Activated naive CD4-positive, alpha-beta T cell treated with anti-CD3 and anti-CD28 coated beads, Interleukin-2, amount 50 U/mL, for 24 hours (primary cell): ENCODE data around the gene SYF2.
"Not testable (repeated sequence)": the region's sequence is repeated elsewhere in the genome, so short reads cannot be mapped to it uniquely, and the experiment has no call there.

Experiments
- H3K27ac Mint-ChIP-seq: one replicate; pipeline ENCODE4 v1.8.0; 2021; ENCODE audit warnings: mild to moderate bottlenecking, mixed read lengths
- H3K27me3 Mint-ChIP-seq: one replicate; pipeline ENCODE4 v1.8.0; 2021; ENCODE audit warnings: mixed read lengths
- H3K36me3 Mint-ChIP-seq: one replicate; pipeline ENCODE4 v1.8.0; 2021; ENCODE audit warnings: mixed read lengths
- H3K4me1 Mint-ChIP-seq: one replicate; pipeline ENCODE4 v1.8.0; 2021; ENCODE audit warnings: mixed read lengths
- H3K4me3 Mint-ChIP-seq: one replicate; pipeline ENCODE4 v1.8.0; 2021; ENCODE audit warnings: mild to moderate bottlenecking, mixed read lengths
- H3K9me3 Mint-ChIP-seq: one replicate; pipeline ENCODE4 v1.8.0; 2021; ENCODE audit warnings: mixed read lengths

Gene SYF2

DNA sequence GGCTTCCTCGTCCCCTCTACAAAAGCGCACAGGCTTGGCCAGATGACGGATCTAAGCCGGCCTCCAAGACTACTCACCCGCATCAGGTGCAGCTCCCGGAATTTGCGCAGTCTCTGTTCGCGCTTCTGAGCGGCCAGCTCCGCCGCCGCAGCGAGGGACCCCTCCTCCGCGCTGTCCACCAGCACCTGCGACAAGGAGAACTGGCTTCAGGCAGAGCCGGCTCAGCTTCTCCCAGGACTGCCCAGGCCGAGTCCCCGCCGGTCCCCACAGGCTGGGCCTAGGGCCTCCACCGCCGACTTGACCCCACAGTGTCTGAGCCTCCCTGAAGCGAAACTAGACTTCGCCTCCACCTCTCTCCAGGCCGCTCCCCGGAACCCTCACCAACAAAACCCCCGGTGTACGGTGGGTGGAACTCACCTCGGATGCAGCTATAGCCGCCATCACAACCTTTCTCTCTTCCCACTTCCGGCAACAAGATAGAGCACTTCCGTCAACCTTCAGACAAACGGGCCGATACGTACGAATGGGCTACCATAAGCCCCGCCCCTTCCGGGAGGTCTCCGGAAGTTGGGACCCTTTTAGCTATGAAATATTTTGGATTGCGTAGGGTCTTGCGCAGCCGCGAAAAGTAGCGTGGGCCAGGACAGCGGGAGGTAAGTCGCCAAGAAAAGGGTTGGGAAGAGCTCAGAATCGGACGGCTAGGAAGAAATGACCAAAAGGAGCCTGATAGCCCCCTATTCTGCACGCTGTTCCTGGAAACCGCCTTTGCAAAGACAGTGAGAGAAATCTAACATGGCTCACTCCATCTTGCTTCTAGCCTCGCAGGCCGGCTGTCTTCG is at the start of gene SYF2:
Gene SYF2 (minus strand): TSS at position 476 of the 839 bp plus-strand sequence. CDS start 35 bp downstream, at position 441.
- no peaks in the 10 kb centered on the region for H3K9me3 Mint-ChIP-seq

DNA sequence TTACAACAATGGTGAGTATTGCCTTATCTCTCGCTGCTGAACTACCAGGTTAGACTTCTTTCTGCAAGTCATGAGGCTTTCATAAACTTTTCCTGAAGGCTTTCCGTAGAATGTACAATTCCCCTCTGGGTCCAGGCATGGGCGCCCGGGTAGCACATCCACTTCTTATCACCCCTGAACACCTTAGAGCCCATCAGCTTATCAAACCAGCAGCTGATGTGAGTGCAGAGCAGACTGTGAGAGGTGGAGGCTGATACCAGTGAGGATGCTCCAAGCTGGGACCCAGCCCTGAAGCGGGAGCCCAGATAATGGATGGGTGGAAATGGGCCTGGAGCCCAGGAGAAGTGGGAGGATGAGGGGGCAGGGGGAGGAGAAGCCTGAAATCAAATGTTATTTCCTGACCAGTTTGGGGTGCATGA is 47.4 kb upstream of the SYF2 start:
- not testable (repeated sequence) for H3K27me3 Mint-ChIP-seq, H3K4me3 Mint-ChIP-seq, H3K27ac Mint-ChIP-seq, H3K4me1 Mint-ChIP-seq, H3K9me3 Mint-ChIP-seq, H3K36me3 Mint-ChIP-seq

More for the DNA sequence above, at the start of gene SYF2:
- no peak within 1 kb of the TSS for H3K4me3 Mint-ChIP-seq
- peaks cover 31% of the 10 kb centered on the region for H3K4me1 Mint-ChIP-seq
- no peaks in the 10 kb centered on the region for H3K27me3 Mint-ChIP-seq
- peaks cover 10% of the 10 kb centered on the region for H3K36me3 Mint-ChIP-seq
- no peak within 1 kb of the TSS for H3K27ac Mint-ChIP-seq

DNA sequence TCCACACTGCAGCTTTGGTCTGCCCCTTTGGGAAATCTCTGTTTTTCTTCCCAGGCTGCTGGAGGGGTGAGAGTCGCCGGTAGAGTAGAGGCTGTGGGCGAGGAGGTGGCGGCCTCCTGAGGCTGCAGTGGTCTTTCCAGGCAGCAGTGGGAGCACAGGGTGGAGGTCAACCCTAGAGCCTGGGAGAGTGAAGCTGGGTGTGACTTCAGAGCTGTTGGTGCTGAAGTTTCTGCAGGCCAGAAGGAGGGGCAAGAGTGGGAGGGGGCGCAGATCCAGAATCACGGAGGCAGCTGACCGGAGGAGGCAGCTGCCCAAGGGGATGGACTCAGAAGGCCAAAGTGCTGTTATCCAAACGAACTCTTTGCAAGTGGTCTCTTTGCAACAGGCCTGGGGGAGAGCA is 46.5 kb upstream of the SYF2 start:
- H3K4me1 Mint-ChIP-seq, H3K27me3 Mint-ChIP-seq, H3K9me3 Mint-ChIP-seq, H3K36me3 Mint-ChIP-seq, H3K4me3 Mint-ChIP-seq, H3K27ac Mint-ChIP-seq: not testable (repeated sequence)

DNA sequence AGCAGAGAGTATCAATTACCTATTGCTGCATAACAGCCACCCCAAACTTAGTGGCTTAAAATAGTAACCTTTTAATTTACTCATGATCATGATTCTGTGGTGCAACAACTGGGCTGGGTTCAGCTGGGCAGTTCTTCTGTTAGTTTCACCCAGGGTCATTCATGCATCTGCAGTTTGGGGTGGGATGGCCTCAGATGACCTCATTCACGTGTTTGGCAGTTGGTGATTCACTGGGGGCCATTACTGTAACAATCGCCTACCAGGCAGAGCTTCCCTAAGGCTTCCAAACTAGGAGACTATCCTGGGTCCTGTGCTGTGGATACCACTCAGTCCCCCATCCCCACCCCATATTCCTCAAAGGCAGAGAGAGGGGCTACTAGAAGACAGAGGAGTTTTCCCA is 46.1 kb upstream of the SYF2 start:
- not testable (repeated sequence) for H3K9me3 Mint-ChIP-seq, H3K4me1 Mint-ChIP-seq, H3K27ac Mint-ChIP-seq, H3K27me3 Mint-ChIP-seq, H3K4me3 Mint-ChIP-seq, H3K36me3 Mint-ChIP-seq

DNA sequence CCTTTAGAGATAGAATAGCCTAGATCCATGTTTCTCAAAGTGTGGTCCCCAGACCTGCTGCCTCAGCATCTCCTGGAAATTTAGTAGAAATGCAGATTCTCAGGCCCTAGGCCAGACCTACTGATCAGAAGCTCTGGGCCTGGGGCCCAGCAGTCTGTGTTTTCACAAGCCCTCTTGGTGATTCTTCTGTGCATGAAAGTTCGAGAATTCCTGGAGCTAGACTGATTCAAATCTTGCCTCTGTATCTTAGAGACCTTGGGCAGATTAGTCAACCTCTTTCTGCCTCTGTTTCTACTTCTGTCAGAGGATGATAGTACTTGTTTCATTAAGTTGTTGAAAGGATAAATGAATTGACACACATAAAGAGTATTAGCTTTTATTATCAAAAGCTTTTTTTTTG is 45.0 kb upstream of the SYF2 start:
- H3K36me3 Mint-ChIP-seq, H3K4me3 Mint-ChIP-seq: not testable (repeated sequence)

DNA sequence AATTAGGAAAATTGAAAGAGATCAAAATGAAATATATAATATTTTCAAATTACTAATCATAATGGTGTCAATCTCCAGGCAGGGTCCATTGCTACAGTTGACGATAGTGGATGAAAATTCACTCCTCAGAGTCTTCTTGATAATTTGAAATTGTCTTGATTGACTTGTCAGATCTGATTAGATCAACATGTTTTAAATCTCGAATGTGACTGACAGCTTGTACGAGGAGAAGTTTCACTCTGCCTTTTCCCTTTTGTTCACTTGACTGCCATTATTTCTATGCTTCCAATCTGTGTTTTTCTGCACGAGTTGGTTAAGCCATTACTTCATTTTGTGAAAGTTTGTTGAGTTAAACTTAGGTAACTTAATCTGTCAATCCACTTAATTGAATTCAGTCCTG is 43.3 kb upstream of the SYF2 start:
- H3K4me1 Mint-ChIP-seq, H3K4me3 Mint-ChIP-seq, H3K36me3 Mint-ChIP-seq, H3K9me3 Mint-ChIP-seq, H3K27ac Mint-ChIP-seq, H3K27me3 Mint-ChIP-seq: not testable (repeated sequence)

More for the DNA sequence above, 45.0 kb upstream of the SYF2 start:
- not testable (repeated sequence) for H3K9me3 Mint-ChIP-seq, H3K27me3 Mint-ChIP-seq, H3K27ac Mint-ChIP-seq, H3K4me1 Mint-ChIP-seq

DNA sequence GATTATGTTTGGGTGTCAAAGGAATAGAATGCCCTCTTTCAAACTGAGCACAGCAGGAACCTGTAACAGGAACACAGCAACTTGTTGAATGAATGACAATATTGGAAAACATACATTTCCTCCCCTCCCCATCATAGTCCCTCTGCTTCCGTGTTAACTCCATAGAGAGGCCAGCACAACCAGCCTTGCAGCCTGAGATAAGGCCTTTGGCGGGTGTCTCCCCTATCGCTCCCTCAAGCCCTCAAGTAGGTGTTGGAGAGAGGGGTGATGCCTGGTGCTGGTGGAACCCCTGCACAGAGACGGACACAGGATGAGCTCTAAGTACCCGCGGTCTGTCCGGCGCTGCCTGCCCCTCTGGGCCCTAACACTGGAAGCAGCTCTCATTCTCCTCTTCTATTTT is 39.9 kb upstream of the SYF2 start, which contains the start of gene RHD:
Gene RHD (plus strand): TSS at position 272 of the 400 bp plus-strand sequence. CDS start 39 bp downstream, at position 311.
- not testable (repeated sequence) for H3K36me3 Mint-ChIP-seq, H3K4me3 Mint-ChIP-seq

DNA sequence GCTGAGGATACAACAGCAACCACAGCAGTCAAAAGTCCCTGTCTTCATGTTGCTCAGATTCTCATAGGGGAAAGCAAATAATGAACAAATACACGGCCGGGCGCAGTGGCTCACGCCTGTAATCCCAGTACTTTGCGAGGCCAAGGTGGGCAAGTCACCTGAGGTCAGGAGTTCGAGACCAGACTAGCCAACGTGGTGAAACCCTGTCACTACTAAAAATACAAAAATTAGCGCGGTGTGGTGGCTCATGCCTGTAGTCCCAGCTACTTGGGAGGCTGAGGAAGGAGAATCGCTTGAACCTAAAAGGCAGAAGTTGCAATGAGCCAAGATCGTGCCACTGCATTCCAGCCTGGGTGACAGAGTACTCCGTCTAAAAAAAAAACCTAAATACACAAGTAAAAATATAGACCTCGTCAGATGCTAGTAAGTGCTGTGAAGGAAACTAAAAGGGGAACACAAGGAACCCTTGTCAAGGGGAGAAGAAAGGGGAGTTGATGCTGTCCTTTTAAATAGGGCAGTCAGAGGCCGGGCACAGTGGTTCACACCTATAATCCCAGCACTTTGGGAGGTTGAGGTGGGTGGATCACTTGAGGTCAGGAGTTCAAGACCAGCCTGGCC is 36.0 kb upstream of the SYF2 start:
- not testable (repeated sequence) for H3K27me3 Mint-ChIP-seq, H3K36me3 Mint-ChIP-seq, H3K9me3 Mint-ChIP-seq, H3K4me1 Mint-ChIP-seq
- Mint-ChIP-seq H3K27ac (peak overlapping the region; percentile 63), H3K4me3 (peak overlapping the region; percentile 73)

More for the DNA sequence above, 39.9 kb upstream of the SYF2 start, which contains the start of gene RHD:
- not testable (repeated sequence) for H3K27ac Mint-ChIP-seq, H3K9me3 Mint-ChIP-seq, H3K4me1 Mint-ChIP-seq, H3K27me3 Mint-ChIP-seq

DNA sequence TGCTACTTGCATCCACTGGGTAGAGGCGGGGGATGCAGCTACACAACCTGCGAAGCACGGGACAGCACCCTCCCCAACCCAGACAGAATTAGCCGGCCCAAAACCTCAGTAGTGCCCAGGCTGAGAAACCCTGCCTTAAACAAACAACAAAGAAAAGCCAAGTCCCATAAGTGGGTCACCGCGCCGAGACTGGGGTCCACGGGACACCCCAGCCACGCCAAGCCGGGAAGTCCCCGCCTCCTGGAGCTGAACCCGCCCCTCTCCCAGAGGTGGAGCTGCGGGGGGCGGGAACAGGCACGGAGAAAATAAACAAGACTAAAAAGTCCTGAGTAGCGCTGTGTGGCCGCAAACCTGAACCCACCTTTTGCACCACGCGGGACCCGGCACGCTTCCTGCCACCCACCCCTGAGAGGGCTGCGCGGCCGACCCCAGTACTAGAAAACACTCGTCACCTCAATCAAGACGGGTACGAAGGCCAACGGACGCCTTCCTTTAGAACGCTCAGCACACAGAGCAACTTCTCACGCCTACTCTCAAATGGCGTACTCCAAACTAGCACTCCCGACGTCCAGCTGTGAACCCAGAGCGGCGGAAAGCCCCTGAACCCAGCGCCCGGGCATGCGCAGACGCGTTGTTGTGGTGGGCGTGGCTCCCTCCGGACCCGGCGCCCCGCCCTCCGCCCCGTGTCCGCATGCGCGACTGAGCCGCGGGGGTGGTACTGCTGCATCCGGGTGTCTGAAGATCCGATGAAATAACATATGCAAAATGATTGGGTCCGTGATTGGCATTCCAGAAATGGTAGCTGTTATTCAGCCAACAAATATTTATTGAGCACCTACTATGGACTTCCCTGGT is 35.2 kb upstream of the SYF2 start:
- H3K4me1 Mint-ChIP-seq, result peaks cover 14% of the 10 kb centered on the region

DNA sequence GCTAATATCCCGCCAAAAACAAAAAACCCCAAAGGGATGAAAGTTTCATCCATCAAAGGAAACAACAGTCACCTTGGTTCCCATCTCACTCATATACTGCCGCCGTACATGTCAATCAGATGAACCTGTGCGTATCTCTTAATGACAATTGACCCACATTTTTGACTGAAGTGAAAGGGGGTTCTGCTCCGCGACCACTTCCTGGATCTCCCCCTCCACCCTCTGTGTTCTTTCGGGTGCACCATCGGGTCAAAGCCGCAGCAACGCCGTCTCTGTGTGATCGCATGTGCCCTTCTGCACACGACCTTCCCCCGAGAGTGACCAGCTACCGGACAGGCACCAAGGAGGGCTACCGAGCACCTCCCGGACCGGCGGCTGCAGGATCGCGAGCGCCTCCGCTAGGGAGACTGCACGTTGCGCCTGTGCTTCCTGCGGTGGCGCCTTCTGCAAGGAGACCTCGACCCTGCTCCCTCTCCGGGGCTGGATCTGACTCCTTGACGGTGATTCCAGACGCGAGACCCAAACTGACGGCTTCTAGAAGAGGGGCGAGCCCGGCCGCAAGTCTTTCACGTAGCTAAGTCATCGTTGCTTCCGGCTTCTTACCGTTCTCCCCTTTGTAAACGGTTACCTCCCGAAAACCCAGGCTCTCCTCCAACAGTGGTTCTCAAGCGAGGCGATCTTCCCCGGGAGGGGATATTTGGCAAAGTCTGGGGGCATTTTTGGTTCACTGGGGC is 34.4 kb upstream of the SYF2 start:
- H3K9me3 Mint-ChIP-seq, H3K27me3 Mint-ChIP-seq, H3K36me3 Mint-ChIP-seq, H3K27ac Mint-ChIP-seq: not testable (repeated sequence)
- peak overlapping the region; percentile 89 for H3K4me3 Mint-ChIP-seq
- H3K4me1 Mint-ChIP-seq, result peaks cover 19% of the 10 kb centered on the region

More for the DNA sequence above, 35.2 kb upstream of the SYF2 start:
- H3K27ac Mint-ChIP-seq, result peak overlapping the region; percentile 63
- H3K27me3 Mint-ChIP-seq, H3K36me3 Mint-ChIP-seq, H3K9me3 Mint-ChIP-seq: not testable (repeated sequence)
- H3K4me3 Mint-ChIP-seq, result peak overlapping the region; percentile 73

DNA sequence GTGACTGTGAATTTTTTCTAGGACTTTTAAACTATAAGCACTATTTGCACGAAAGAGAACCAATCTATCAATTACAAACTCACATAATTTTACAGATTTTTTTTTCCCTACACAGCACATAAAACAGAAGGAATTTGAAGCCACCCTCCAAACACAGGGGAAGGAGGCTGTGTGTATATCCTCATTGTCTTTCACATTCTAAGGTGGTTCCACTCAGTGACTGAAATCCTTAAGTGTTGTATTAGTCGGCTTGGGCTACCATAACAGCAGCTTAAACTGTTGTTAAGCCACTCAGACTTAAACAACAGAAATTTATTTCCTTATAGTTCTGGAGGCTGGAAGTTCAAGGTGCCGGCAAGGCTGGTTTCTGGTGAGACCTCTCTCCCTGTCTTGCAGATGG is 28.0 kb upstream of the SYF2 start:
- not testable (repeated sequence) for H3K36me3 Mint-ChIP-seq, H3K4me3 Mint-ChIP-seq, H3K9me3 Mint-ChIP-seq, H3K27me3 Mint-ChIP-seq, H3K27ac Mint-ChIP-seq
- H3K4me1 Mint-ChIP-seq, result peaks cover 25% of the 10 kb centered on the region

DNA sequence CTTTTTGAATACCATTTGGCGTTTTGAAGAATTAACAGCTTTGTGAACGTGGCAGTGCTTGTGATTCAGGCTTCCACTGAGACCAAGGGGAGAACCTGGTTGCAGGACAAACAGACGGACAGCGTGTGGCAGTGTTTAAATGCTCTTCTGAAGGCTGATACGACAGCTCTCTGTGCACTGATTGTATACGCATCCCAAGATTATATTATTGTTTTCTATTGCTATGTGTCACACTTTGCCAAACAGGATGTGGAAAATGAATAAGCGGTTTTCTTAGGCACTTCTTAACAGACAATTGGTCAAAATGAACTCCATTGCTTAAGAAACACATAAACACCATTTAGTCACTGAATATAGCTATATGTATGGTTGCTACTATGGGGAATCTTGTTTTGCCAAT is 27.5 kb upstream of the SYF2 start:
- H3K27ac Mint-ChIP-seq, result peak overlapping the region; percentile 46
- not testable (repeated sequence) for H3K4me3 Mint-ChIP-seq, H3K36me3 Mint-ChIP-seq

DNA sequence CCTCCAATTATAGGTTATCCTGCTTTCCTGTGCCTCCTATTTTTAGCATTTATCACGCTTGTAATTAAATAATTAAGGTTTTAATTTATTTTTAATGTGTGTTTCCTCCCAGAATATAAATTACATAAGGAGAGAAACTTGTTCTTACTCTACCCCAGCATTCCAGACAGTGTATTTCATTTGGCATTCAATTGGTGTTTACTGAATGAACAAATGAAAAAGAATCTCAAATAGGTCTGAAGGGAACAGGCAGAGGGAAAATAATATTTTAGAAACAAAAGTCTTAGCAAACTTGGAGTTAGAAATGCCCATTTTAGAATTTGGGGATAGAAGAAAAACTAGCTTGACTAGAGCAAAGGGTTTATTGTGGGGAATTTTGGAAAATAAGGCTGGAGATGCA is 24.9 kb upstream of the SYF2 start:
- no peaks in the 10 kb centered on the region for H3K9me3 Mint-ChIP-seq
- no peaks in the 10 kb centered on the region for H3K36me3 Mint-ChIP-seq
- H3K4me1 Mint-ChIP-seq, result peaks cover 12% of the 10 kb centered on the region
- H3K27me3 Mint-ChIP-seq, result no peaks in the 10 kb centered on the region
- no peak overlapping the region for H3K27ac Mint-ChIP-seq
- H3K4me3 Mint-ChIP-seq, result no peak overlapping the region

More for the DNA sequence above, 27.5 kb upstream of the SYF2 start:
- H3K4me1 Mint-ChIP-seq, result peaks cover 25% of the 10 kb centered on the region
- not testable (repeated sequence) for H3K27me3 Mint-ChIP-seq, H3K9me3 Mint-ChIP-seq

DNA sequence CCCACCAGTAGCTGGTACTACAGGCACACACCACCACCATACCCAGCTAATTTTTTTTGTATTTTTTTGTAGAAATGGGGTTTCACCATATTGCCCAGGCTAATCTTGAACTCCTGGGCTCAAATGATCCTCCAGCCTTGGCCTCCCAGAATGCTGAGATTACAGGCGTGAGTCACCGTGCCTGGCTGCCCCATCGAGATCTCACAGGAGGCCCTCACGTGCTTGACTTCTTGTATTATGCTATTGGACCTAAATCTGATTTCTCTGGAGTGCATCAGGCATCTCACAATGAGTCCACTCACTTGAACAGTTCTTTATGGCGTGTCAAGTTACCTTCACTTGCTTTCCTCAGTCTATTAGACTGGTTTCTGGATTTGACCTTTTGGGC is 24.3 kb upstream of the SYF2 start:
- H3K27ac Mint-ChIP-seq, result no peak overlapping the region
- H3K9me3 Mint-ChIP-seq, result no peaks in the 10 kb centered on the region
- no peaks in the 10 kb centered on the region for H3K36me3 Mint-ChIP-seq
- H3K27me3 Mint-ChIP-seq, result no peaks in the 10 kb centered on the region
- no peak overlapping the region for H3K4me3 Mint-ChIP-seq
- H3K4me1 Mint-ChIP-seq, result peaks cover 10% of the 10 kb centered on the region
